Nephron (organoid): ENCODE measurements around the gene LSS.
"Not testable (repeated sequence)": the region's sequence is repeated elsewhere in the genome, so short reads cannot be mapped to it uniquely, and the experiment has no call there.

Experiments used
- H3K27ac Mint-ChIP-seq, 3 experiments: 2 replicates each; pipeline ENCODE4 v1.8.0; 2020; ENCODE audit warnings: mixed read lengths in 3 of 3, mild to moderate bottlenecking in 2 of 3, moderate library complexity in 1 of 3
- H3K27me3 Mint-ChIP-seq: 2 replicates; pipeline ENCODE4 v1.8.0; 2021; ENCODE audit warnings: low read depth, mild to moderate bottlenecking, moderate library complexity, mixed read lengths
- H3K36me3 Mint-ChIP-seq: 2 replicates; pipeline ENCODE4 v1.8.0; 2020; ENCODE audit warnings: low read depth, mixed read lengths
- H3K4me1 Mint-ChIP-seq: 2 replicates; pipeline ENCODE4 v1.8.0; 2020; ENCODE audit warnings: mixed read lengths
- H3K4me3 Mint-ChIP-seq, 3 experiments: 2 replicates each; pipeline ENCODE4 v1.8.0; 2020; ENCODE audit warnings: mild to moderate bottlenecking in 3 of 3, mixed read lengths in 3 of 3, moderate library complexity in 2 of 3
- H3K9me3 Mint-ChIP-seq: 2 replicates; pipeline ENCODE4 v1.8.0; 2020; ENCODE audit warnings: mixed read lengths
- TF ChIP-seq, protein P1 (sequence below), 3 experiments: fragments of 200-600 bp; sonication (generic); IDR thresholded peaks; one replicate each; pipeline ENCODE4 v1.5.0; 2021; ENCODE audit warnings: antibody characterized with exemption in 3 of 3; ENCODE audit not compliant: unreplicated experiment in 3 of 3

The LSS gene

DNA sequence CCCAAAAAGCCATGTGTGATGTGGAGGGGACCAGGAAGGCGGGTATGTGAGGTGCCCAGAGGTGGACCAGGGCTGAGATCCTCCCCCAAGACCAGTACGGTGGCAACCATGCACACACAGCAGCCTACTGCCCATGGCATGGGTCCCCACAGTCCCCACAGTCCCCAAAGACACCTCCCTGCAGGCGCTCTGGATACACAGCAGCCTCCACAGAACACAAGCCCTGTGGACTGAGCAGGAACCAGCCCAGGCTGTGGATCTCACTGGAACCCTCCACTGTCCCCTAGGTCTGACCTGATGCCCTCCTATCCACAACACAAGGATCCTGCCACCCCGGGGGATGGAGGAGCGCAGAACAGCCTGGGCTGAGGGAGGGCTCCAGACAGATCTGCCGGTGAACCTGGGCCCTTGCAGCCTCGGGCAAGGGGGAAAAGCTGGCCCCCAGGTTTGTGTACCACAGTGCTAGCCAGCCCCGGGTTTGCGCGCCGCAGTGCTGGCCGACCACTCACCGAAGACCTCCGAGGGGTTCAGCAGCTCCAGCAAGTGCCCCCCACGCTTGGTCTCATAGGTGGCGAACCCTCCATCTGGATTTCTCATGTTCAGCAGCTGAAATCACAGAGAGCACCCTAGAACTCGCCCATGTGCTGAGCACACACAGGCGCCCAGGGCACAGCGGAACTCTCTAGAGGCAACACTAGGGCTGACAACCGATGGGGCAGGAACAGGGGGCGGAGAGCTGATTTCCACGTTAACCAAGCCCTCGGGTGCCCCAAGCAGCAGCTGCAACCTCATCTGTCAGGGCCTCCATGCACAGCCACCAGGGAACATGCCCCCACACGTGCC is 22.2 kb downstream of the LSS start:
- no peak overlapping the region for H3K27ac Mint-ChIP-seq
- no peak overlapping the region for H3K4me3 Mint-ChIP-seq
- no peaks in the 10 kb centered on the region for H3K9me3 Mint-ChIP-seq

DNA sequence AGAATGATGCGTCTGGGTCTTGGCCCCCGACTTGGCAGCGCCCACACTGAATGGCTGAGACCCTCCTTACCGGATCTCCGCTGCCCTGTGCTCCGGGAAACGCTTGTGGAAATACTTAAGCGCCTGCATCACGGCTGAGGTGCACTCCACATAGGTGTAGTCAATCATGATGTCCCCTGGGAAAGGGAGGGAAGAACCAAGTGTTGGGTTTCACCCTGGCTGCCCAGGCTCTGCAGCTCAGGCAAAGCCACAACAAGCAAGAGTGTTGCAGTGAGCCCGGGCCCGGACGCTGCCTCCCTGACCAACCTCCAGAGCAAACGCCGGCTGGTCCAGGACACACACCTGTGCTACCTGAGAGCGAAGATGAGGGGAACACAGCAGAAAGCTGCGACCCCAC is 22.8 kb downstream of the LSS start:
- Mint-ChIP-seq H3K27me3 (no peaks in the 10 kb centered on the region), H3K4me3 (no peak overlapping the region)
- TF ChIP-seq, protein P1, sequence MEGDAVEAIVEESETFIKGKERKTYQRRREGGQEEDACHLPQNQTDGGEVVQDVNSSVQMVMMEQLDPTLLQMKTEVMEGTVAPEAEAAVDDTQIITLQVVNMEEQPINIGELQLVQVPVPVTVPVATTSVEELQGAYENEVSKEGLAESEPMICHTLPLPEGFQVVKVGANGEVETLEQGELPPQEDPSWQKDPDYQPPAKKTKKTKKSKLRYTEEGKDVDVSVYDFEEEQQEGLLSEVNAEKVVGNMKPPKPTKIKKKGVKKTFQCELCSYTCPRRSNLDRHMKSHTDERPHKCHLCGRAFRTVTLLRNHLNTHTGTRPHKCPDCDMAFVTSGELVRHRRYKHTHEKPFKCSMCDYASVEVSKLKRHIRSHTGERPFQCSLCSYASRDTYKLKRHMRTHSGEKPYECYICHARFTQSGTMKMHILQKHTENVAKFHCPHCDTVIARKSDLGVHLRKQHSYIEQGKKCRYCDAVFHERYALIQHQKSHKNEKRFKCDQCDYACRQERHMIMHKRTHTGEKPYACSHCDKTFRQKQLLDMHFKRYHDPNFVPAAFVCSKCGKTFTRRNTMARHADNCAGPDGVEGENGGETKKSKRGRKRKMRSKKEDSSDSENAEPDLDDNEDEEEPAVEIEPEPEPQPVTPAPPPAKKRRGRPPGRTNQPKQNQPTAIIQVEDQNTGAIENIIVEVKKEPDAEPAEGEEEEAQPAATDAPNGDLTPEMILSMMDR (IDR thresholded peaks at IDR 0.05; ENCODE audit: unreplicated experiment in 3 of 3): no peak

More for the DNA sequence above, 22.2 kb downstream of the LSS start:
- TF ChIP-seq, protein P1 (IDR thresholded peaks at IDR 0.05; ENCODE audit: unreplicated experiment in 3 of 3): no peak
- Mint-ChIP-seq H3K4me1 (no peaks in the 10 kb centered on the region), H3K36me3 (peaks cover 42% of the 10 kb centered on the region), H3K27me3 (no peaks in the 10 kb centered on the region)

DNA sequence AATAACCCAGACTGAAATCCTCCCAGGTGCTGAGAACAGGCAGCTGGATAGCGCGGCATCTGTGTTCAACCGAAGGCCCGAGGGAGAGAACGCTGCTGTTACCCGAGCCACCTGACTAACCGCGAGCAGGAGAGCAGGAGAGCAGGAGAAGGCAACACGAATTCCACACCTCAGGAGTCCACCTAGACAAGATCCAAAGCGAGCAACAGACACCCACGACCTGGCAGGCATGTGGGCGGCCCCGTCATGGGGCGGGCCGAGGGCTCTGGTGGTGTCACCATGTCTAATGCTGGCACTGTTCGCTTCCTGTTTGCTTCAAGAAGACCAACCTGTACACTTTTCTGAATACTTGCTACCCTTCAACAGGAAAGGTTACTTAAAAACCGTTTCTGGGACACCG is 23.4 kb downstream of the LSS start:
- no peaks in the 10 kb centered on the region for H3K27me3 Mint-ChIP-seq

More for the DNA sequence above, 22.8 kb downstream of the LSS start:
- H3K36me3 Mint-ChIP-seq: peaks cover 43% of the 10 kb centered on the region
- no peaks in the 10 kb centered on the region for H3K4me1 Mint-ChIP-seq
- H3K27ac Mint-ChIP-seq: no peak overlapping the region
- no peaks in the 10 kb centered on the region for H3K9me3 Mint-ChIP-seq

DNA sequence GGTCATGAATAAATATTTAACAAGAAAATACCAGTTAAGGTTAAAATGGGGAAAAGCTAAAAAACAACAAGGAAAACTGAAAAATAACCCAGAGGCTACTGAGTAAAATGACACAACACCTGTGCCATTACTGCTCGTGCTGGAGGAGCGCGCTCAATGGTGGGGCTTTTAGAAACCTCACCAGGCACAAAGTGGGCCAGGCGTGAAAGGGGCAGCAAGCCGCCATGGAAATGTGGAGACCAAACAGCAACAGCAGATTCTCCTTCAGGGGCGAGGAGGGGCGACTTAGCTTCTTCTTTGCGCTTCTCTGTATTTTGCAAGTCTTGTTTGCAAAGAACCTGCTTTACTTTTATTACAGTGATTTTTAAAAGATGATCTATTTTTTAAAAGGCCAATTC is 25.4 kb downstream of the LSS start:
- Mint-ChIP-seq H3K4me3 (no peak overlapping the region), H3K36me3 (peaks cover 65% of the 10 kb centered on the region), H3K27ac (no peak overlapping the region), H3K9me3 (no peaks in the 10 kb centered on the region), H3K27me3 (no peaks in the 10 kb centered on the region), H3K4me1 (no peaks in the 10 kb centered on the region)
- TF ChIP-seq, protein P1 (IDR thresholded peaks at IDR 0.05; ENCODE audit: unreplicated experiment in 3 of 3): no peak

More for the DNA sequence above, 23.4 kb downstream of the LSS start:
- Mint-ChIP-seq H3K9me3 (no peaks in the 10 kb centered on the region), H3K4me1 (no peaks in the 10 kb centered on the region), H3K4me3 (no peak overlapping the region), H3K27ac (no peak overlapping the region), H3K36me3 (peaks cover 49% of the 10 kb centered on the region)
- TF ChIP-seq, protein P1 (IDR thresholded peaks at IDR 0.05; ENCODE audit: unreplicated experiment in 3 of 3): no peak

DNA sequence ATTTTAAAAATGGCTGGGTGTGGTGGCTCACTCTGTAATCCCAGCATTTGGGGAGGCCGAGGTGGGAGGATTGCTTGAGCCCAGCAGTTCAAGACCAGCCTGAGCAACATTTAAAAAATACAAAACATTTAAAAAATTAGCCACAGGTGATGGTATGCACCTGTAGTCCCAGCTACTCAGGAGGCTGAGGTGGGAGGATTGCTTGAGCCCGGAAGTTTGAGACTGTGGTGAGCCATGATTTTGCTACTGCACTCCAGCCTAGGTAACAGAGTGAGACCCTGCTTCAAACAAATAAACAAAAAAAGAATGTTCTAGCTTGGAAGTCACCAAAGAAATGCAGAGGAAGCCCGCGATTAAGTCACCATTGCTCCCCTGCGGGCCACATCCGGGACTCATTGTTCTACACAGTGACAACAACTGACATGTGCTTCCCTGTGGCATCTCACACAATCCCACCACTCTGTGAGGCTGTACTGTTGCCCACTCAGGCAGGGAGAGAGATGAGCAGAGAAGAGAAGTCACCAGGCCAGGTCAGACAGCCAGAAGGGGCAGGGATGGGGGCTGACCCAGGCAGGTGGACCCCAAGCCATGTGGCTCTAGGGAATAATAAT is 25.9 kb downstream of the LSS start:
- no peaks in the 10 kb centered on the region for H3K4me1 Mint-ChIP-seq
- H3K36me3 Mint-ChIP-seq: peaks cover 66% of the 10 kb centered on the region
- H3K27ac Mint-ChIP-seq: no peak overlapping the region
- no peak overlapping the region for H3K4me3 Mint-ChIP-seq
- H3K9me3 Mint-ChIP-seq: no peaks in the 10 kb centered on the region
- TF ChIP-seq, protein P1 (IDR thresholded peaks at IDR 0.05; ENCODE audit: unreplicated experiment in 3 of 3): no peak
- no peaks in the 10 kb centered on the region for H3K27me3 Mint-ChIP-seq

DNA sequence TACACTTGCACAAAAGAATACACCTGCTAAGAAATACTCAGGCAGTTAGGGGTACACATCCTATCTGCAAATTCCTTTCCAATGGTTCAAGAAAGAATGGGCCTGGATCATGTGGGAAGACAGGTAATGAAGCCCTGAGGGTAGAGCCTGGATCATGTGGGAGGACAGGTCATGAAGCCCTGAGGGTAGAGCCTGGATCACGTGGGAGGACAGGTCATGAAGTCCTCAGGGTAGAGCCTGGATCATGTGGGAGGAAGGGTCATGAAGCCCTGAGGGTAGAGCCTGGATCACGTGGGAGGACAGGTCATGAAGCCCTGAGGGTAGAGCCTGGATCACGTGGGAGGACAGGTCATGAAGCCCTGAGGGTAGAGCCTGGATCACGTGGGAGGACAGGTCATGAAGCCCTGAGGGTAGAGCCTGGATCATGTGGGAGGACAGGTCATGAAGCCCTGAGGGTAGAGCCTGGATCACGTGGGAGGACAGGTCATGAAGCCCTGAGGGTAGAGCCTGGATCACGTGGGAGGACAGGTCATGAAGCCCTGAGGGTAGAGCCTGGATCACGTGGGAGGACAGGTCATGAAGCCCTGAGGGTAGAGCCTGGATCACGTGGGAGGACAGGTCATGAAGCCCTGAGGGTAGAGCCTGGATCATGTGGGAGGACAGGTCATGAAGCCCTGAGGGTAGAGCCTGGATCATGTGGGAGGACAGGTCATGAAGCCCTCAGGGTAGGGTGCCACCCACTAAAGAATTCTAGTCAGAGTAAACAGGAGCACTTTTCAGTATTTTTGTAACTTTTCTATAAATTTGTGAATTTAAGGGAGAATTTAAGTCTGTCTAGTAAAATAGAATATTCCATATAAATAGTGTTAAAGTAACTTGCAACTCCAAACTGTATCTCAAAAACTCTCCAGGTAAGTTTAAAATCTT is 27.4 kb downstream of the LSS start:
- not testable (repeated sequence) for H3K4me1 Mint-ChIP-seq, H3K9me3 Mint-ChIP-seq, H3K27me3 Mint-ChIP-seq, H3K27ac Mint-ChIP-seq, H3K4me3 Mint-ChIP-seq
- peaks cover 79% of the 10 kb centered on the region for H3K36me3 Mint-ChIP-seq
